Omental fat pad (tissue), 4 donors: Measurements from ENCODE around the gene OLFML3. TPM values are rescaled to one million over a fixed set of nuclear protein-coding genes. Genes with fewer than 3 reads are reported as not detected.

Experiments
- ATAC-seq: fragments of 150-250 bp; one replicate; pipeline ENCODE4 v1.9.1; 2016; ENCODE audit warnings: mild to moderate bottlenecking, moderate library complexity; ENCODE audit not compliant: low FRiP score
- DNase-seq: peaks from one replicate; pipeline ENCODE4 v3.0.0-alpha.2; 2019; ENCODE audit warnings: low spot score
- CTCF ChIP-seq, 3 donors: fragments of 450-650 bp; IDR thresholded peaks; one replicate each; pipeline ENCODE4 v1.5.1; 2016 to 2017; ENCODE audit warnings: antibody characterized with exemption in 3 of 3, mild to moderate bottlenecking in 3 of 3, moderate library complexity in 2 of 3
- total RNA-seq, 4 donors: library from RNA; depleted of rRNA; stranded (reverse); fragments of >200 nt; gene quantifications; one replicate each; pipeline ENCODE4 v1.1.0, GENCODE V29; 2016

OLFML3 gene
- total RNA-seq = 100 to 1,000 TPM in 2 of 4 donors, 10 to 100 TPM in 2; 54.4 to 173 (median 90.6) TPM

- ATAC-seq = peak; percentile 78
- peak in 2 of 3 donors; percentile 24 to 40 for TF ChIP-seq CTCF (IDR thresholded peaks at IDR 0.05)
These were observed at the start of gene OLFML3 for GRCh38 chr1:113978863-113979702. TSS of gene OLFML3 (plus strand) at chr1:113979474. CDS start at chr1:113979517, 43 bp downstream.

GRCh38 chr1:113929750-113930498 lies 49.4 kb upstream of the OLFML3 start:
- TF ChIP-seq CTCF (IDR thresholded peaks at IDR 0.05) = no peak
- DNase-seq = no peak
- peak; percentile 46 for ATAC-seq

More at GRCh38 chr1:113978863-113979702, at the start of gene OLFML3:
- peak; percentile 90 for DNase-seq

GRCh38 chr1:113930499-113931161 lies 48.6 kb upstream of the OLFML3 start:
- ATAC-seq (peak; percentile 29), DNase-seq (no peak)
- no peak for TF ChIP-seq CTCF (IDR thresholded peaks at IDR 0.05)

- no peak for DNase-seq
- TF ChIP-seq CTCF (IDR thresholded peaks at IDR 0.05) = no peak
- no peak for ATAC-seq
These were observed 47.8 kb upstream of the OLFML3 start for GRCh38 chr1:113931451-113931851.

- no peak for ATAC-seq
- no peak for TF ChIP-seq CTCF (IDR thresholded peaks at IDR 0.05)
These were observed 45.3 kb upstream of the OLFML3 start for GRCh38 chr1:113934006-113934405.

GRCh38 chr1:113934511-113935055 lies 44.7 kb upstream of the OLFML3 start:
- no peak for ATAC-seq
- TF ChIP-seq CTCF (IDR thresholded peaks at IDR 0.05) = no peak
- DNase-seq = no peak

More at GRCh38 chr1:113934006-113934405, 45.3 kb upstream of the OLFML3 start:
- no peak for DNase-seq
